ENCODE data around the gene URAD. TPM values are rescaled to one million over a fixed set of nuclear protein-coding genes. Genes with fewer than 3 reads are reported as not detected.

Gene URAD
- total and polyA plus RNA-seq, 8 donors: not detected

Other genes with a start within 250 kb of the URAD start
- gene GSX1, start 196.2 kb downstream of the URAD start, total RNA-seq: not detected
- not detected for gene GSX1, start 196.2 kb downstream of the URAD start, polyA plus RNA-seq (ENCODE audit: insufficient read length in 6 of 6)
- not detected for gene PDX1, start 68.7 kb downstream of the URAD start, total RNA-seq
- gene PDX1, start 68.7 kb downstream of the URAD start, polyA plus RNA-seq (ENCODE audit: insufficient read length in 6 of 6): not detected
- gene CDX2, start 19.4 kb downstream of the URAD start, total RNA-seq: not detected
- not detected for gene CDX2, start 19.4 kb downstream of the URAD start, polyA plus RNA-seq (ENCODE audit: insufficient read length in 6 of 6)
- gene FLT3, start 111.9 kb upstream of the URAD start, total RNA-seq: 1 to 10 TPM in 1 of 2 donors, under 1 TPM in 1; 0.90 to 1.9 TPM
- under 1 TPM; 0.21 to 0.56 (median 0.42) TPM for gene FLT3, start 111.9 kb upstream of the URAD start, polyA plus RNA-seq (ENCODE audit: insufficient read length in 6 of 6)
- 10 to 100 TPM; 24.1 to 30.5 TPM for gene PAN3, start 149.9 kb upstream of the URAD start, total RNA-seq
- 10 to 100 TPM; 52.7 to 63.2 (median 55.9) TPM for gene PAN3, start 149.9 kb upstream of the URAD start, polyA plus RNA-seq (ENCODE audit: insufficient read length in 6 of 6)

Data from left lung (tissue), 8 donors.